Endothelial cell (in vitro differentiated cells): ENCODE measurements around the gene SLC22A16. TPM values are rescaled to one million over a fixed set of nuclear protein-coding genes. Genes with fewer than 3 reads are reported as not detected.
"Not testable (repeated sequence)": the region's sequence is repeated elsewhere in the genome, so short reads cannot be mapped to it uniquely, and the experiment has no call there.

Experiments used
- DNase-seq: peaks from one replicate; pipeline ENCODE4 v3.0.0; 2021; ENCODE audit warnings: low spot score
- H3K27ac Mint-ChIP-seq: one replicate; pipeline ENCODE4 v1.8.0; 2021; ENCODE audit warnings: mixed read lengths, inconsistent platforms; ENCODE audit not compliant: unreplicated experiment
- H3K27me3 Mint-ChIP-seq: one replicate; pipeline ENCODE4 v1.8.0; 2021; ENCODE audit warnings: mild to moderate bottlenecking, moderate library complexity, mixed read lengths, inconsistent platforms; ENCODE audit not compliant: unreplicated experiment
- H3K36me3 Mint-ChIP-seq: one replicate; pipeline ENCODE4 v1.8.0; 2021; ENCODE audit warnings: mild to moderate bottlenecking, low read depth, mixed read lengths, inconsistent platforms; ENCODE audit not compliant: unreplicated experiment
- H3K4me1 Mint-ChIP-seq: one replicate; pipeline ENCODE4 v1.8.0; 2021; ENCODE audit warnings: mild to moderate bottlenecking, mixed read lengths, inconsistent platforms; ENCODE audit not compliant: unreplicated experiment
- H3K4me3 Mint-ChIP-seq: one replicate; pipeline ENCODE4 v1.8.0; 2021; ENCODE audit warnings: mild to moderate bottlenecking, mixed read lengths, inconsistent platforms; ENCODE audit not compliant: unreplicated experiment
- H3K9me3 Mint-ChIP-seq: one replicate; pipeline ENCODE4 v1.8.0; 2021; ENCODE audit warnings: mixed read lengths, inconsistent platforms; ENCODE audit not compliant: unreplicated experiment
- CTCF ChIP-seq: fragments of 200-600 bp; sonication (generic); IDR thresholded peaks from one replicate; pipeline ENCODE4 v1.5.0; 2021; ENCODE audit warnings: antibody characterized with exemption; ENCODE audit not compliant: unreplicated experiment
- total RNA-seq: library from RNA; stranded (reverse); fragmentation: NEBNext Ultra II Directional; extraction: Animal tissue kit (Norgen Biotek cat#: 25700); gene quantifications from one replicate; pipeline ENCODE4 v1.2.1, GENCODE V29; 2021; ENCODE audit not compliant: unreplicated experiment

SLC22A16 gene
- total RNA-seq, 1 donor from 2014 or later = 0.54 TPM

GRCh38 chr6:110490110-110490509, 13.7 kb upstream of the SLC22A16 start:
- peaks cover 7% of the 10 kb centered on the region for H3K27me3 Mint-ChIP-seq
- peaks cover 7% of the 10 kb centered on the region for H3K4me1 Mint-ChIP-seq
- no peak for DNase-seq
- no peak overlapping the region for H3K27ac Mint-ChIP-seq
- TF ChIP-seq CTCF = no peak
- H3K4me3 Mint-ChIP-seq = no peak overlapping the region
- no peaks in the 10 kb centered on the region for H3K9me3 Mint-ChIP-seq
- H3K36me3 Mint-ChIP-seq = no peaks in the 10 kb centered on the region

GRCh38 chr6:110488606-110489190, 12.3 kb upstream of the SLC22A16 start:
- H3K4me1 Mint-ChIP-seq = peaks cover 7% of the 10 kb centered on the region
- no peaks in the 10 kb centered on the region for H3K9me3 Mint-ChIP-seq
- H3K27ac Mint-ChIP-seq = no peak overlapping the region
- no peaks in the 10 kb centered on the region for H3K36me3 Mint-ChIP-seq
- DNase-seq = no peak
- no peak overlapping the region for H3K4me3 Mint-ChIP-seq
- no peak for TF ChIP-seq CTCF
- H3K27me3 Mint-ChIP-seq = peaks cover 1% of the 10 kb centered on the region

- not testable (repeated sequence) for H3K36me3 Mint-ChIP-seq, DNase-seq, H3K4me3 Mint-ChIP-seq, H3K4me1 Mint-ChIP-seq, H3K27me3 Mint-ChIP-seq, H3K27ac Mint-ChIP-seq, H3K9me3 Mint-ChIP-seq
Observed at GRCh38 chr6:110487968-110488381, 11.6 kb upstream of the SLC22A16 start.

- Mint-ChIP-seq H3K27ac (no peak overlapping the region), H3K36me3 (no peaks in the 10 kb centered on the region), H3K4me1 (peaks cover 7% of the 10 kb centered on the region), H3K27me3 (peaks cover 2% of the 10 kb centered on the region), H3K9me3 (no peaks in the 10 kb centered on the region), H3K4me3 (peak overlapping the region; percentile 28)
- no peak for DNase-seq
- no peak for TF ChIP-seq CTCF
Observed at GRCh38 chr6:110486756-110487155, 10.3 kb upstream of the SLC22A16 start.

GRCh38 chr6:110485491-110485890, 9.1 kb upstream of the SLC22A16 start:
- Mint-ChIP-seq H3K27me3 (peaks cover 2% of the 10 kb centered on the region), H3K27ac (no peak overlapping the region), H3K36me3 (no peaks in the 10 kb centered on the region), H3K4me3 (no peak overlapping the region), H3K4me1 (peaks cover 7% of the 10 kb centered on the region), H3K9me3 (no peaks in the 10 kb centered on the region)
- no peak for TF ChIP-seq CTCF
- DNase-seq = no peak
